Neutrophil (primary cell): ENCODE results near the gene CHST11.

ENCODE experiments used
- H3K27ac ChIP-seq: fragments of 200-600 bp; sonication (generic); 2 replicates; pipeline ENCODE4 v1.5.1; 2016; ENCODE audit warnings: mild to moderate bottlenecking, moderate library complexity
- H3K27me3 ChIP-seq: fragments of 200-600 bp; sonication (generic); 2 replicates; pipeline ENCODE4 v1.6.0; 2016; ENCODE audit warnings: mild to moderate bottlenecking
- H3K36me3 ChIP-seq: fragments of 200-600 bp; sonication (generic); 2 replicates; pipeline ENCODE4 v1.5.1; 2017
- H3K4me1 ChIP-seq, 2 experiments: fragments of 200-600 bp in 1 of 2; sonication (generic) in 1 of 2; 1 replicate in 1 of 2; 2 replicates in 1 of 2; pipeline versions ENCODE4 v1.5.1 to v1.6.1; 2013 to 2016; ENCODE audit warnings: low read depth in 1 of 2, low read length in 1 of 2, mild to moderate bottlenecking in 1 of 2, moderate library complexity in 1 of 2; ENCODE audit not compliant: control insufficient read depth in 1 of 2, insufficient read depth in 1 of 2
- H3K4me3 ChIP-seq, 2 experiments: fragments of 200-600 bp in 1 of 2; sonication (generic) in 1 of 2; 1 replicate in 1 of 2; 2 replicates in 1 of 2; pipeline ENCODE4 v1.5.1; 2013 to 2016; ENCODE audit warnings: low read depth in 1 of 2, low read length in 1 of 2, mild to moderate bottlenecking in 1 of 2, moderate library complexity in 1 of 2
- H3K9me3 ChIP-seq: fragments of 200-600 bp; sonication (generic); 2 replicates; pipeline ENCODE4 v1.5.1; 2016
- TF ChIP-seq, protein P1 (sequence below): fragments of 200-600 bp; sonication (generic); IDR thresholded peaks from 2 replicates; pipeline ENCODE4 v1.5.1; 2016; ENCODE audit warnings: antibody characterized with exemption

Gene CHST11

DNA sequence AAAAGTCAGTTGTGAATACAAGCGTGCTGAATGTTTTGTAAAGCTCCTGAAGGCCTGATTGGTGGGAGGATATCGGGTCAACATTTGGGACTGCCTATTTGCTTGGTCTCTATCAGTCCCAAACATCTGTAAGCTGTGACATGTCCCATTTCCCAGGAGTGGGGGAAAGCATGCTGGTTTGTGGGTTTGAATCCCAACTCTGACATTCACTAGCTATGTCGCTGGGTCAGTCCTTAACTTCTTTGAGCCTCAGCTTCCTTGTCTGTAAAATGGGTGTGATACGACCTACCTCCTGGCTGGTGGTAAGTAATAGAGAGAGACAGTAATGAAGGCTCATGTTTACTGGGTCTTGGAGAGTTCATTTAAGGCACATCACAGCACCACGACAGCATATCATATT lies 136.7 kb downstream of the CHST11 start:
- peaks cover 17 to 21% of the 10 kb centered on the region in 2 experiments for H3K4me1 ChIP-seq
- H3K9me3 ChIP-seq: no peaks in the 10 kb centered on the region
- no peak overlapping the region for H3K4me3 ChIP-seq
- no peak overlapping the region for H3K27ac ChIP-seq
- TF ChIP-seq, protein P1, sequence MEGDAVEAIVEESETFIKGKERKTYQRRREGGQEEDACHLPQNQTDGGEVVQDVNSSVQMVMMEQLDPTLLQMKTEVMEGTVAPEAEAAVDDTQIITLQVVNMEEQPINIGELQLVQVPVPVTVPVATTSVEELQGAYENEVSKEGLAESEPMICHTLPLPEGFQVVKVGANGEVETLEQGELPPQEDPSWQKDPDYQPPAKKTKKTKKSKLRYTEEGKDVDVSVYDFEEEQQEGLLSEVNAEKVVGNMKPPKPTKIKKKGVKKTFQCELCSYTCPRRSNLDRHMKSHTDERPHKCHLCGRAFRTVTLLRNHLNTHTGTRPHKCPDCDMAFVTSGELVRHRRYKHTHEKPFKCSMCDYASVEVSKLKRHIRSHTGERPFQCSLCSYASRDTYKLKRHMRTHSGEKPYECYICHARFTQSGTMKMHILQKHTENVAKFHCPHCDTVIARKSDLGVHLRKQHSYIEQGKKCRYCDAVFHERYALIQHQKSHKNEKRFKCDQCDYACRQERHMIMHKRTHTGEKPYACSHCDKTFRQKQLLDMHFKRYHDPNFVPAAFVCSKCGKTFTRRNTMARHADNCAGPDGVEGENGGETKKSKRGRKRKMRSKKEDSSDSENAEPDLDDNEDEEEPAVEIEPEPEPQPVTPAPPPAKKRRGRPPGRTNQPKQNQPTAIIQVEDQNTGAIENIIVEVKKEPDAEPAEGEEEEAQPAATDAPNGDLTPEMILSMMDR: no peak
- H3K36me3 ChIP-seq: no peaks in the 10 kb centered on the region
- no peaks in the 10 kb centered on the region for H3K27me3 ChIP-seq

DNA sequence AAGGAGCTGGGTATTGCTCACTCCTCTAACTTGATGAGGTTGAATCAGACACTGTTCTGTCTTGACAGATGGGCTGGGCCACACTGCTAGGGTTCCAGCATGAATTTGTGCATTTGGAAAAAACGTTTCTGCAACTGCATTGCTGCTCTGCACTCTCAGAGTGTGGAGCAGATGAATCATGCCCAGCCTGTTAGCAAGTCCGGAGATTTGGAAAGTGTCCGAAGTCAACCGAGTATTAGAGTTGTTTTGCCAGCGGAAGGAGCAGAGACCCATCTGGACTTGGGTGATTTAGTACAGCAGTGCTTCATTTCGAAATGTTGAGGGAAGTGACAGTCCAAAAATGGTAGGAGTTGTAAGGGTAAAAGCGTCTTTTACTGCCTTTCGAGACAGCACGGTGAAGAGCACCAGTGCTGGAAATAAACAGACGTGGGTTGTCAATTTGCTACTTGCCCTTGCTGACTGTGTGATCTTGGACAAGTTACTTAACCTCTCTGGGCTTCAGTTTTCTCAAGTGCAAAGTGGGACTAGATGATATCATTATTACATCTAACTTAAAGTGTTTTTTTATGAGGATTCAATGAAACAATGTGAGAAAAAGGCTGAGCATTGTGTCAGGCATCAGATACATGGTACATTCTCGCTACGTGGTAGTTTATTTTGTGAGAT lies 139.5 kb downstream of the CHST11 start:
- peak overlapping the region; percentile 70 for H3K27ac ChIP-seq
- H3K4me1 ChIP-seq: peaks cover 28 to 41% of the 10 kb centered on the region in 2 experiments

DNA sequence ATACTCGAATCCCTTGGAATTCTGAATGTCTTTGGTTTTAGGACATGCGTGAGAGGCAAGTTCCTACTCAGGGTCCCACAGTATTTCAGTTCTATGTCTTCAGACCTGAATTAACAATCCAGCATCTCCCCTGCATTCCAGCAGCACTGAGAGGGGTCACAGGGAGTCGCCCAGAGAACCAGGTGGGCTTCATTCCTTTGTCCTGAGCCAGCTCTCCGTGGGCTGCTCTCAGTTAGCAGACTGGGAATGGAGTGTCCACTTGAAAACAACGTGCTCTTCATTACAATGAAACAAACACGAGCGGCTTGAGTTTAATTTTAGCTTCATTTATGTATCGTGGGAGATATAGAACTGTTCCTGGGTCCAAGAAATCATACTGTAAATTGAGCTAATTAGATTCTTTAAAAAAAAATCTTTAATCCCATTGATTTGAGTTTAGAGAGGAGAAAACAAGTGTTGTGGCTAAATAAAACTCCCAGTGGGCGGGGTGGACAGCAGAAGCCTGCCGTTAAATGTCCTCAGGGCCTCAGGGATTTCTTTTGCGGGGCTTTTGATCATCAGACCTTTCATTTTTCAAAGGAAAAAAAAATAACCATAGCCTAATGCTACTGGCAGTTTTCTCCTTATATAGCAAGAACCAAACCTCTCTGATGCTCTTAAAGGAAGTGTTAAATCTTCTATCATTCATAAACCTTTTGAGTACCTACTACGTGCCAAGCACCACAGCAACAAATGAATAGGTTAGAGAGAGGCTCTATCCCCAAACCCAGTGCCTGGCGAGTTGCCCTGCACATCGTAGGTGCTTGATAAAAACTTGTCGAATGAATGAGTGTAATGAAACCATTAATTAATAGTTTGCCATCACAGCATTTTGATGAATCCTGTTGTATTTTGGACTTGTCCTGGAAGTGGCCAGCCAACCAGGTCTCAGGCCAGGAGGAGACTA lies 140.4 kb downstream of the CHST11 start:
- Histone ChIP-seq H3K27me3 (no peaks in the 10 kb centered on the region), H3K36me3 (no peaks in the 10 kb centered on the region), H3K9me3 (no peaks in the 10 kb centered on the region), H3K4me1 (peaks cover 28 to 44% of the 10 kb centered on the region in 2 experiments), H3K4me3 (no peak overlapping the region), H3K27ac (peak overlapping the region; percentile 70)
- TF ChIP-seq, protein P1: no peak

More for the DNA sequence above, 139.5 kb downstream of the CHST11 start:
- H3K9me3 ChIP-seq: no peaks in the 10 kb centered on the region
- no peaks in the 10 kb centered on the region for H3K27me3 ChIP-seq
- TF ChIP-seq, protein P1: no peak
- no peaks in the 10 kb centered on the region for H3K36me3 ChIP-seq
- H3K4me3 ChIP-seq: no peak overlapping the region

DNA sequence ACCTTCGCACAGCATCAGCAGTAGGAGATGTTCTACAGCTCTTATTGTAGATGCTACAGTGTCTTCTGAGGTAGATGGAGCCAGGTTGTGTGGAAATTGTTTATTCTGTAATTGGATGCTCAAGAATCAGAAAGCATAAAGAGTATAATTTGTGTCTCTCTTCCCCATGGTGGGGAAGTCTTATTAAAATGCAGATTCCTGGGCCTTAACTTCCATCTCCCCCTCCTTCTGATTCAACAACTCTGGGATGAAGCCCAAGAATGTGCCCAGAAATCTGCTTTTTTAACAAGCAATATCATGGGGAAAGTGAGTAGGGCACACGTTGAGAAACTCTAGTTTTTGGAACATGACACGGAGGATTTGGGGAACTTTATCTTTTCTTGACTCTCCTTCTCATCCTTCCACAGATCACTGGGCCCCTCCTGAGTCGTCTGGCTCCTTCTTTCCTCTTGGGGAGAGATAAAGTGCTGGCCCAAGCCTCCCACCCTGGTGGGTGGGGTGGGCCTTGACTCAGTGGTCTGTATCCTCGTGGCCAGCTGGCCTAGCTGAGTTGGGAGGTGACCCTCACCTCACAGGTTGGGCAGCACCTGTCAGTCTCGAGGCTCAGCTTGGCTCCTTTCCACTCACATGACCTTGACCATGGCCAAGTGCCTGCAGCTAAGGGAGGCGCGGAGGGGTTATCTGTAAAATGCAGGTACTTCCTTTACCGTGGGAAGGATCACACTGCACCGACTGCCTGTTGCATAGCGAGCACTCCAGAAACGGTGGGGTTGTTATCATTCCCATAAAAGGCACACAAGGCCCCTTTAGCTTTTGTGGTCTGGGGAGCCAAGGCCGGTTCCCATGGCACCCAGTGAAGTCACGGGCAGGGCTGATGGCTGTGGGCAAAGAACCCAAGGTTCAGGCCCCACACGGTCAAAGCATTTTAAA lies 141.9 kb downstream of the CHST11 start:
- H3K4me3 ChIP-seq: no peak overlapping the region
- peak overlapping the region; percentile 39 for H3K27ac ChIP-seq
- peaks cover 12% of the 10 kb centered on the region for H3K36me3 ChIP-seq
- H3K27me3 ChIP-seq: no peaks in the 10 kb centered on the region
- H3K4me1 ChIP-seq: peaks cover 33 to 47% of the 10 kb centered on the region in 2 experiments
- H3K9me3 ChIP-seq: no peaks in the 10 kb centered on the region
- TF ChIP-seq, protein P1: no peak
